HG03025 (cell line): ENCODE measurements around the gene SLC2A6.

Experiments
- ATAC-seq: cut with Tn5 transposase; IDR thresholded peaks from one replicate; pipeline ENCODE4 v1.9.1; 2021; ENCODE audit warnings: mild to moderate bottlenecking, moderate library complexity; ENCODE audit not compliant: unreplicated experiment, low FRiP score

SLC2A6 gene, protein sequence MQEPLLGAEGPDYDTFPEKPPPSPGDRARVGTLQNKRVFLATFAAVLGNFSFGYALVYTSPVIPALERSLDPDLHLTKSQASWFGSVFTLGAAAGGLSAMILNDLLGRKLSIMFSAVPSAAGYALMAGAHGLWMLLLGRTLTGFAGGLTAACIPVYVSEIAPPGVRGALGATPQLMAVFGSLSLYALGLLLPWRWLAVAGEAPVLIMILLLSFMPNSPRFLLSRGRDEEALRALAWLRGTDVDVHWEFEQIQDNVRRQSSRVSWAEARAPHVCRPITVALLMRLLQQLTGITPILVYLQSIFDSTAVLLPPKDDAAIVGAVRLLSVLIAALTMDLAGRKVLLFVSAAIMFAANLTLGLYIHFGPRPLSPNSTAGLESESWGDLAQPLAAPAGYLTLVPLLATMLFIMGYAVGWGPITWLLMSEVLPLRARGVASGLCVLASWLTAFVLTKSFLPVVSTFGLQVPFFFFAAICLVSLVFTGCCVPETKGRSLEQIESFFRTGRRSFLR

DNA sequence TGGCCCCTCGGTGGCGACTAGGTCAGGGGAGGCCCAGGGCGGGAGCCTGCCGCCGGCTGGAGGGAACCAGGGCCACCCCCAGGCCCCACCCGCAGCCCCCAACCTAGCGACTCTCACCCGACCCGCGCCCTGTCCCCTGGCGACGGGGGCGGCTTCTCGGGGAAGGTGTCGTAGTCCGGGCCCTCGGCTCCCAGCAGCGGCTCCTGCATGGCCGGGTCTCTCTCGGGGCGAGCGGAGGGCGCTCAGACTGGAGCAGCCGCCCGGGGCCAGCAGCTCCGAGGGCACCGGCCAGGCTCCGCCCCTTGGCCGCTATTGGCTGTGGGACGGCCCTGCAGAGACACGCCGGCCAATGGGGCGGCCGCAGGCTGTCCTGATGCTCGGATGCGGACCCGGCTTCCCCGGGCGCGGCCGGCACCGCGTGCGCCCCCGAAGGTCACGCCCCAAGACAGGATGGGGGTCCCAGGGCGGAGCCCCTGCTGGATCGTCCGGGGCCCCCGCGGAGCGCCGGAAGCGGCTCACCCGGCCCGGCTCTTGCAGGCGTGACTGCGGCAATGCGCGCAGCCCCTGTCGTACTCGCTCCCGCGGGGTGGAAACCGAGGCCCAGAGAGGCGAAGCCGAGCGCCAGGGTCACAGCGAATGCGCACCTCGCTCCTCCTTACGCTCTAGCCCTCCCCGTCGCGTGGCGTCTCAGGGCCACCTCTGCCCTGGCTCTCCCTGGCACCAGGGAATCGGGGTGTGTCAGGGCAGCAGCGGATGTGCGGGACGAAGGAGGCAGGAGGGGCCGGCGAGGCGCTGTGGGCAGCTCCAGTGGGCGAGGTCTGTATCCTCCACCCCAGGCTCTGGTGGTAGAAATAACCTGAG, at the start of gene SLC2A6:
SLC2A6 (minus strand) TSS at position 249 of the 861 bp plus-strand sequence; CDS start at position 209, 40 bp downstream.
- ATAC-seq: peak; percentile 79

DNA sequence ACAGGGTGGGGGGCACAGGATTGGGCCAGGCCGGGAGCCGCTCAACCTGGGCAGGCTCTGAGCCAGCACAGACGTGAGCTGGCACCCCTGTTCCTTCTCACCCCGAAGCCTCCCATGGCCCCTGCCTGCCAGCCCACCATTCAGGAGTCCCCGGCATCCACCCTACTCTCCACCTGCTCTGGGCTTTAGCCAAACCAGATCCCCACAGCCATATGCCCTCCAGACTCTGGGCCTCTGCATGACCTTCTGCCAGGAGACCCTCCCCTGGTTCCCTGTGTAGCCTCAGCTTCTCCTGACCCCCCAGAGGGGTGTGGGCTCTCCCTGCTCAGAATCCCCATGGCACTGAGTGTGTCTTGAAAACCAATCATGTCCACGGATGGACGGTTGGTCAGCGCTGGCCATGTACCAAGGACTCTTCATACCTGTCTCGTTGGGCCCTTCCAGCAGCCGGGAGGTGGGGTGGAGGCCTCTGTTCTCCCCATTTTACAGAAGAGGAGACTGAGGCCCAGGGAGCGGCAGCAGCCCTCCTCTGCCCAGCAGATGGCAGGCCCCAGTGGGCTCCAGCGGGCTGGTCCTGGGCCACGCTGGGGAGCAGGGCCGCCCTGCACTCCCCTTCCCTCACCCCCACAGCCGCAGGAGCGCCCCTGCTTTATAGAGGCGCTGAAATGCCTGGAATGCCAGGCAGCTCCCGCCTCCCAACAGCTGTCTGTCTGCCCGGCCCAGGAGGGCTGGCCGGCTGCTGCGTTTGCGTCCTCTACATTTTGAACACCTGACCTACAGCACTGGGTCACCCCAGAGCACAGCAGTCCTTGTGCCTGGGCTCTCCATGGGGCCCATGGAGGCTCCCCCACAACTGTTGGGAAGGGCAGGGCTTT, 49.3 kb upstream of the SLC2A6 start:
- no peak for ATAC-seq

GRCh38 chr9:133527444-133527920, 48.6 kb upstream of the SLC2A6 start:
- ATAC-seq: no peak

GRCh38 chr9:133526721-133527321, 47.9 kb upstream of the SLC2A6 start:
- no peak for ATAC-seq

DNA sequence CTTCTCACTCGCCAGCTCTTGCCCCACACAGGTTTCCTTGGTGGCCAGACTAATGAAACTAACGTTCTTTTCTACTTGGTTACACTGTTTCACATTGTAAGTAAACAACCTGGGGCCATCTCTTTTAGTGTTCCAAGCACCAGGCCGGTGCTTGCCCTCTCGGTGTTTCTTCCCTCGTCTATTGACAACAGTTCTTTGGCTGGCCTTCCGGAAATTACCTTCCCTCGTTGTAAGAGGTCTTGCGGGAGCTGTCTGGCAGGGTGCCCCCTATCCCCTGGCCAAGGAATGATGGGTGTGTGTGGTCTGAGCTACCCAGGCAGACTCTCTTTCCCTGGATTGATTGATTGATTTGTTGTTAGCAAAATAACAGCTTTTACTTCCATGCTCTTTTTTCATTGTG, 46.8 kb upstream of the SLC2A6 start:
- no peak for ATAC-seq

DNA sequence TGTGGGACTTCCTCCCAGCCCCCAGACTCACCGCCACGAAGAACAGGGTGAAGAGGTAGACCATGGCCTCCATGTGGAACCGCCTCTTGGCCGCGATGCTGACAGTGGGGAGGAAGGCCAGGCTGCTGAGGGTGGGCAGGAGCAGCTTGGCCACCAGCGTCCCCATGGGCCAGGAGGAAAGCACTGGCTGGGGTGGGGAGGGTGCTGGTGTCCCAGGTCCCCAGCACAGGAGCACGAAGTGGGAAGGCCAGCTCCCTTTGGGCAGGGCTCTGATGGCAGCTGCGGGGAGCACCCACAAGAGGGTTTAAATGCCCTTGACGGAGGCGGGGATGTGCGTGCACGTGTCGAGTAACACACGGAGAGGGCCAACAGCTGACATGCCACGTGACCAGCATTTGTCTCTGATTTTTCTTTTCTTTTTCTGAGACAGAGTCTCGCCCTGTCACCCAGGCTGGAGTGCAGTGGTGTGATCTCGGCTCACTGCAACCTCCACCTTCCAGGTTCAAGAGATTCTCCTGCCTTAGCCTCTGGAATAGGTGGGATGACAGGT, 45.9 kb upstream of the SLC2A6 start, which contains the start of gene MYMK:
MYMK (minus strand) TSS at position 281 of the 550 bp plus-strand sequence; CDS start at position 166, 115 bp downstream.
- ATAC-seq: no peak

GRCh38 chr9:133524146-133524545, 45.2 kb upstream of the SLC2A6 start:
- no peak for ATAC-seq

DNA sequence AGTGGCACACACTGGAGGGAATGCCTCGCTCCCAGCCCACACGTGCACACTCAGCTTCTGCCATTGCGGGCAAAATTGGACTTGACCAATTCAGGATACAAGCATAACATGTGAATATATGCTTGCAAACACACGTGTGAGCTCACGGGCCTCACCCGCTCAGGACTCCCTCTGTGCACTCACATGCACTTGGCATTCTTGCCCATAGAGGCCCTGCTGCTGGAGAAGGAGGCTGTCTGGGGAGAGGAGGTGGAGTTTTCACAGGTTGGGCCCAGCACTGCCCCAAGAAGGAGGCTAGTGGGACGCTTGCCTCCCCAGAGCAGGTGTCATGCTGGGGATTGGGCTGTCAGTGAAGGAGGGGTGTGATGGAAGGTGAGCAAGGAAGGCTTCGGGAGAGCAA, 44.2 kb upstream of the SLC2A6 start:
- ATAC-seq: no peak

- no peak for ATAC-seq
These were observed 43.4 kb upstream of the SLC2A6 start for GRCh38 chr9:133522073-133522910.

- no peak for ATAC-seq
These were observed 42.5 kb upstream of the SLC2A6 start for GRCh38 chr9:133521122-133522072.

DNA sequence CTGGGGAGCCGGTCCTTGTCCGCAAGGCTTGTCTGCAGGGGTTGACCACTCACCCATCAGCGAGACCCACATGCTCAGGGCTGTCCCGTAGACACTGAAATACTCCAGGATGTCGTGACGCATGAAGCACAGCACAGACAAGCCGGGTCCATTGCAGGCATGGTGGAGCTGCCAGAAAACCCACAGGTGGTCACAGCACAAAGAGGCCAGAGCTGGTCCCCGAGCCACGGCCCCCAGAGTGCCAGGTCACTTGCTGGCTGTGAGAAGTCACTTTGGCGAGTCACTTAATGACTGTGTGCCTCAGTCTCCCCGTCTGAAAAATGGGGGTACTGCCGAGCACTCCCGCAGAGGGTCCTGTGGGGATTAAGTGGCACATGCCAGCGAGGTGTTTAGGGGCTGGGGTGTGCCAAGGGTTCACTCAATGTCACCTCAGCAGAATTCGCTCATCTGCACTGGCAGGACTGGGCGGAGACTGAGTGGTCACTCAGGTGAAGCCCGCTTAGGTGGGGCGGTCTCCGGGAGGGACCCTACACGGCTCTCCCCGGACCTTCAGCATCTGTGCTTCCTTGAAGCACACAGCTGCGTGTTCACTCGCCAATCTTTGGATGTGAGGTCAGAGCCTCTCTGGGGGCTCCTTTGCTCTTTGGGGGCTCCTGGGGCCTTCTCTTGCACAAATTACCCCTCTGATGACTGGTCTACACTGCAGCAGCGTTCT, 41.4 kb upstream of the SLC2A6 start:
- no peak for ATAC-seq

- ATAC-seq: no peak
These were observed 40.8 kb upstream of the SLC2A6 start for GRCh38 chr9:133519693-133520092.

GRCh38 chr9:133518706-133519449, 40.0 kb upstream of the SLC2A6 start:
- ATAC-seq: no peak

- no peak for ATAC-seq
These were observed 39.3 kb upstream of the SLC2A6 start for GRCh38 chr9:133518200-133518599.

DNA sequence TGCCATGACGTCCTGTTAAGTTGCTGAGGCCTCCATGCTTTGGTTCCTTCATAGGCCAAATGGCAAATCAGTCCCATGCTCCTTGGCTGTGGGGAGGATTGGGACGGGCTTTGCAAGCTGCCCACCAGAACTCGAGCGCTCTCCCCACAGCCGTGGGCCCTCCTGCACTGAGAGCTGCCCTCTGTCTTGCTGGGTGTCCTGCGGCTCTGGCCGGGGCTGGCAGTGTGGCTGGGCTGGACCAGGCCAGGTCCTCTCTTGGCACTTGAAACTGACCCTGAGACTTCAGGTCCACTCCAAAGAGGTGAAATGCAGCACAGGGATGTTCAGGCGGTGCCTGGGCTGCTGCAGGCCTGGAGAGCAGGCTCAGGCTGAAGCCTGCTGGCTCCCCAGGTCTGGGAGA, 38.8 kb upstream of the SLC2A6 start:
- ATAC-seq: no peak

GRCh38 chr9:133516961-133517350, 38.1 kb upstream of the SLC2A6 start:
- ATAC-seq: no peak
